ENCODE measurements around the gene TNFSF11.

The TNFSF11 gene

DNA sequence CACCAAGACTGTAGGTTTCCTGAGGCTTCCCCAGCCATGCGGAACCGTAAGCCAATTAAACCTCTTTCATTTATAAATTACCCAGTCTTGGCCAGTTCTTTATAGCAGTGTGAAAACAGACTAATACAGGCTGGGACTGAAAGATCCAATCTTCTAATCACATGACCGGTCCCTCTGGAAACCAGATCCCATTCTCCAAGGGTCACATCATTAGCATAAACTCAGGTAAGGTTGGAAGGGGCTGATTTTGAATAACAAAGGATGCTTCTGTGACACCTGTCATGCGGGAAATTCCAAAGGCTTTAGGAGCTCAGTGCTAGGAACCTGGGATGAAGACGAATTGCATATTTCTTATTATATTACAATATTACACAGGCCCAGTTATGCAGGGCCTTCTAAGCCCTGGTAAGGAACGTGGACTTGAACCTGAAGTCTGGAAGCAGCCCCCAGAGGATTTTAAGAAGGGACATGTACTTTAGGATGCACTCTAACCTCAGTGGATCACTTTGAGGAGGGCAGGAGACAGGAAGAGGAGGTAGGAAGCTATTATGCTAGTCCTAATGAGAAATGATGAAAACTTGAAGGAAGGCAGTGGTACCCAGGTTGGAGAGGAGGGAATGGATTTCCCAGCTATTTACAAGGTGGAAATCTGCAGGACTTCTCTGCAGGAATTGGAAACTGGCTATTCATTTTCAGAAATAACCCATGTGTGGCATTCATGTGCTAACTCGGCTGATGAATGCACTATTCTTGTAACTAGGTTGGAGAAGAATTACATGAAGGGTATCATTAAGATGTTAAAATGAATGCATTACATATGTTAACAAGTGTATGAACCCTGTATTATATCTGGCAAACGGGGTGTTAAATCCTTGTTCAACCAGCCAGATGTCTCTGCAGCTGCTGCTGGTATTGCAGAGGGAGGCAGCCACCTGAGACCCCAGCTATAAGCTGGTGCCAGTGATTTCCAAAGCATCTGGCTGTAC is 19.3 kb downstream of the TNFSF11 start:
- TF ChIP-seq EZH2phosphoT487 (IDR thresholded peaks at IDR 0.05; ENCODE audit: borderline replicate concordance), result no peak
- TF ChIP-seq, protein P1, sequence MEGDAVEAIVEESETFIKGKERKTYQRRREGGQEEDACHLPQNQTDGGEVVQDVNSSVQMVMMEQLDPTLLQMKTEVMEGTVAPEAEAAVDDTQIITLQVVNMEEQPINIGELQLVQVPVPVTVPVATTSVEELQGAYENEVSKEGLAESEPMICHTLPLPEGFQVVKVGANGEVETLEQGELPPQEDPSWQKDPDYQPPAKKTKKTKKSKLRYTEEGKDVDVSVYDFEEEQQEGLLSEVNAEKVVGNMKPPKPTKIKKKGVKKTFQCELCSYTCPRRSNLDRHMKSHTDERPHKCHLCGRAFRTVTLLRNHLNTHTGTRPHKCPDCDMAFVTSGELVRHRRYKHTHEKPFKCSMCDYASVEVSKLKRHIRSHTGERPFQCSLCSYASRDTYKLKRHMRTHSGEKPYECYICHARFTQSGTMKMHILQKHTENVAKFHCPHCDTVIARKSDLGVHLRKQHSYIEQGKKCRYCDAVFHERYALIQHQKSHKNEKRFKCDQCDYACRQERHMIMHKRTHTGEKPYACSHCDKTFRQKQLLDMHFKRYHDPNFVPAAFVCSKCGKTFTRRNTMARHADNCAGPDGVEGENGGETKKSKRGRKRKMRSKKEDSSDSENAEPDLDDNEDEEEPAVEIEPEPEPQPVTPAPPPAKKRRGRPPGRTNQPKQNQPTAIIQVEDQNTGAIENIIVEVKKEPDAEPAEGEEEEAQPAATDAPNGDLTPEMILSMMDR (conservative IDR thresholded peaks at IDR 0.05; ENCODE audit: low read length), result no peak
- Histone ChIP-seq H4K20me1 (ENCODE audit: insufficient read depth, low read length, poor library complexity, severe bottlenecking) (no peaks in the 10 kb centered on the region), H3K4me2 (ENCODE audit: low read depth, low read length, poor library complexity, severe bottlenecking) (no peak overlapping the region)

DNA sequence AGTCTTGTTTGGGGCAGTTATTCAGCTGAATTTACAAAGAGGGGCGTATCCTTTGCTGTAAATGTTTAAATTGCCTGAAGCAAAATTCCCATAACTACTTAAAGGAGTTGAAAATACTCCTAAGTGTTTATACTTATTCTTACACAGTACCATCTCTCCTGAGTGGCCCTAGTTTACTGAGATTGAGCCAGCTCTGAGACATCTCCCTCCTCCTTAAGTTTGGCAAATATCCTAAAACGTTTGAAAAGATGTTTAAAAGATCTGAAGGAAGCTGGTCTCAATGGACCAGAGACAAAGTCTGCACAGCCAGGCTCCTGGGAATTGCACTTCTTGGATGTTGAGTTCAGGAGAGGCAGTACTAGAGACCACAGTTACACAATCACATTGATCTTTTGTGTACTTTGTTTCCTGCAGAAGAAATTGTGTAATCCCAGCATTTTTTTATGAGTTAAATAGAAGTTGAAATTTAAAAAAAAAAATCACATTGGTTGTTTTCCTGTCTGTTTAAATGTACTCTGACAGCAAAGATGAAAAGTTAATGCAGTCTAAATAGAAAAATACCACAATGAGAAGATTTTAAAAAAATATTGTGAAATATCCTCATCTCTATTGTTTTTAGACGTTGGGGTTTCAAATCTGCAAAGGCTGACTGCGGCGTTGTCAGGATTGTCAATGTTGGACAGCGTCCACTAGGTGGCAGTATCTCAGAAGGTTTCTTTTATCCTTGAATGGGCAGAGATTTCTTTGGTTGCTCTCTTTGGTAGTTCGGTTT is 20.7 kb downstream of the TNFSF11 start:
- no peak overlapping the region for H3K4me2 ChIP-seq (ENCODE audit: low read depth, low read length, poor library complexity, severe bottlenecking)
- H3K4me3 ChIP-seq (ENCODE audit: low read length, poor library complexity, severe bottlenecking), result no peak overlapping the region
- no peak for TF ChIP-seq EZH2phosphoT487 (IDR thresholded peaks at IDR 0.05; ENCODE audit: borderline replicate concordance)
- TF ChIP-seq, protein P1 (conservative IDR thresholded peaks at IDR 0.05; ENCODE audit: low read length), result peak; percentile 90
- H3K9me2 ChIP-seq (replicated peaks; ENCODE audit: low read depth, low read length), result no peaks in the 10 kb centered on the region
- H3F3A ChIP-seq (ENCODE audit: low read depth), result no peaks in the 10 kb centered on the region
- H3K27me3 ChIP-seq (ENCODE audit: insufficient read depth, low read length, poor library complexity, severe bottlenecking), result no peaks in the 10 kb centered on the region
- H4K20me1 ChIP-seq (ENCODE audit: insufficient read depth, low read length, poor library complexity, severe bottlenecking), result no peaks in the 10 kb centered on the region
- no peak overlapping the region for H3K9ac ChIP-seq (ENCODE audit: low read depth, low read length, poor library complexity, severe bottlenecking)
- H3K36me3 ChIP-seq (ENCODE audit: insufficient read depth, low read length), result no peaks in the 10 kb centered on the region
- H3K4me1 ChIP-seq (ENCODE audit: insufficient read depth, low read length, poor library complexity, severe bottlenecking), result no peaks in the 10 kb centered on the region
- no peaks in the 10 kb centered on the region for H3K79me2 ChIP-seq (ENCODE audit: insufficient read depth, low read length)
- no peak overlapping the region for H2AFZ ChIP-seq (ENCODE audit: low read length)
- H3K9me3 ChIP-seq (ENCODE audit: insufficient read depth, low read depth, low read length), result no peaks in the 10 kb centered on the region

More for the DNA sequence above, 19.3 kb downstream of the TNFSF11 start:
- H3K36me3 ChIP-seq (ENCODE audit: insufficient read depth, low read length), result no peaks in the 10 kb centered on the region
- H3K4me3 ChIP-seq (ENCODE audit: low read length, poor library complexity, severe bottlenecking), result no peak overlapping the region
- no peaks in the 10 kb centered on the region for H3F3A ChIP-seq (ENCODE audit: low read depth)
- H3K9me2 ChIP-seq (replicated peaks; ENCODE audit: low read depth, low read length), result no peaks in the 10 kb centered on the region
- no peak overlapping the region for H2AFZ ChIP-seq (ENCODE audit: low read length)
- H3K79me2 ChIP-seq (ENCODE audit: insufficient read depth, low read length), result no peaks in the 10 kb centered on the region
- H3K9ac ChIP-seq (ENCODE audit: low read depth, low read length, poor library complexity, severe bottlenecking), result no peak overlapping the region
- no peaks in the 10 kb centered on the region for H3K9me3 ChIP-seq (ENCODE audit: insufficient read depth, low read depth, low read length)
- H3K4me1 ChIP-seq (ENCODE audit: insufficient read depth, low read length, poor library complexity, severe bottlenecking), result no peaks in the 10 kb centered on the region
- H3K27me3 ChIP-seq (ENCODE audit: insufficient read depth, low read length, poor library complexity, severe bottlenecking), result no peaks in the 10 kb centered on the region

DNA sequence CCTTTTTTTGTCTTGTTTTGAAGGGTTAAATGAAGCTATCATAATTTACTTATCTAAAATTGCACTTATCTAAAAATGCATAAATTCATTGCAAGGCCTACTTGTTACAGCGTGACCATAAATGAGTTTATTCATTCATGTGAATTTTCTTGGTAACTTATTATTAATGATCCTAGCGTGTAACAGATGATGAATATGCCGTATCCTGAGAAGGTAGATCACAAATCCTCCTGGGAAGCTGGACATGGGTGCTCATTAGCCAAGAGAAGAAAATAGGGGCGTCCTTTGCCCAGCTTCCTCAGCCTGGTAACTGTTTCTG is 21.3 kb downstream of the TNFSF11 start:
- Histone ChIP-seq H3K36me3 (ENCODE audit: insufficient read depth, low read length) (no peaks in the 10 kb centered on the region), H3K9ac (ENCODE audit: low read depth, low read length, poor library complexity, severe bottlenecking) (no peak overlapping the region), H3K4me1 (ENCODE audit: insufficient read depth, low read length, poor library complexity, severe bottlenecking) (no peaks in the 10 kb centered on the region), H3K9me2 (replicated peaks; ENCODE audit: low read depth, low read length) (no peaks in the 10 kb centered on the region), H3K27me3 (ENCODE audit: insufficient read depth, low read length, poor library complexity, severe bottlenecking) (no peaks in the 10 kb centered on the region), H3K9me3 (ENCODE audit: insufficient read depth, low read depth, low read length) (no peaks in the 10 kb centered on the region), H4K20me1 (ENCODE audit: insufficient read depth, low read length, poor library complexity, severe bottlenecking) (no peaks in the 10 kb centered on the region), H3K4me3 (ENCODE audit: low read length, poor library complexity, severe bottlenecking) (no peak overlapping the region), H3K79me2 (ENCODE audit: insufficient read depth, low read length) (no peaks in the 10 kb centered on the region), H3F3A (ENCODE audit: low read depth) (no peaks in the 10 kb centered on the region), H3K4me2 (ENCODE audit: low read depth, low read length, poor library complexity, severe bottlenecking) (no peak overlapping the region), H2AFZ (ENCODE audit: low read length) (no peak overlapping the region)
- TF ChIP-seq EZH2phosphoT487 (IDR thresholded peaks at IDR 0.05; ENCODE audit: borderline replicate concordance), result no peak
- TF ChIP-seq, protein P1 (conservative IDR thresholded peaks at IDR 0.05; ENCODE audit: low read length), result no peak; the same call in 1 of the 2 replicates

Data from Loucy (cell line).